GM19324 (cell line): ENCODE data around the gene CDT1.

Experiments
- ATAC-seq: cut with Tn5 transposase; IDR thresholded peaks from one replicate; pipeline ENCODE4 v1.9.1; 2021; ENCODE audit warnings: mild to moderate bottlenecking, moderate library complexity; ENCODE audit not compliant: unreplicated experiment, low FRiP score

The CDT1 gene

DNA sequence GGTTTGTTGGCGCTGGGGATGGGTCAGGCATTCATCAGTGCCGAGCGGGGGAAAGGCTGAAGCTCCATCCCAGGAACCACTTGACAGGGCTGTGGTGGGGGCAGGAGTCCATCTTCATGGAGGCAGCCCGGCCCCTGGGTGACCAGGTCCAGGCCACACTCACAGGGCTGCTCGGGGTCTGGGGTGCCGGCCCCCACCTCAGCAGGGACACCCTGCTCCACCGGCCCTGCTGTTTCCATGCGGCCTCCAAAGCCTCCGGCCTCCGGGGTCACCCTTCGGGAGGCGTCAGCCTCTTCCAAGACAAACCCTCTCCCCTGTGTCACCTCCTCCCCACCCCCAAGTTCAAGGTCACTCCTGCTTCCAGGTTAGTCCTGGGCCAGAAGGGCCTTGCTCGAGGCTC, 31.1 kb downstream of the CDT1 start:
- no peak for ATAC-seq

DNA sequence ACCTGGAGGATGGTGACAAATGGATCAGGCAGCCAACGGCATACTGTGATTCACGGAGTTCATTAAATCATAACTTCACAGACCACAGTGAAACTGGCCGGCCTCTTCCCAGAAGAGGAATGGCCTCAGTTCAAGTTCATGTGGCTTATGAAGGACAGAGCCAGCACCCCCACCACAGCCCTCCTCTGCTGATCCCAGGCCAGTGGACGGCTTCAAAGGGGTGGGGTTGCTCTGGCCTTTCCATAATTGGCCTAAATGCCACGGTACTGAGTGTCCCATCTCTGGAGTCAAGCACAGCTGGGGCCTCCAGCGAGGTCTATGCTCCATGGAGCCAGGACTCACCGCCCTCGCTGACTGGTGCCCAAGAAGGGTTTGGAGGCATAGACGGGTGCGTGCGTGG, 31.8 kb downstream of the CDT1 start:
- no peak for ATAC-seq

DNA sequence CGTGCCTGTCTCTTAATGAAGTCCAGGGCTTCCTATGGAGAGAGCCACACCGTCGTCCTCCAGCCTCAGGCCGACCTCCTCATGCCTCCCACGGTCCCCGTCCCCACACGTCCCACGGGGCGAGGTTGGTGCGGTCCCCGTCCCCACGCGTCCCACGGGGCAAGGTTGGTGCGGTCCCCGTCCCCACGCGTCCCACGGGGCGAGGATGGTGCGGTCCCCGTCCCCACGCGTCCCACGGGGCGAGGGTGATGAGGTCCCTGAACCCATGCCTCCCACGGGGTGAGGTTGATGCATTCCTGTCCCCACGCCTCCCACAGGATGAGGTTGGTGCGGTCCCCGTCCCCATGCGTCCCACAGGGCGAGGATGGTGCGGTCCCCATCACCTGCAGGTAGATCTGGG, 32.2 kb downstream of the CDT1 start:
- ATAC-seq, result no peak

DNA sequence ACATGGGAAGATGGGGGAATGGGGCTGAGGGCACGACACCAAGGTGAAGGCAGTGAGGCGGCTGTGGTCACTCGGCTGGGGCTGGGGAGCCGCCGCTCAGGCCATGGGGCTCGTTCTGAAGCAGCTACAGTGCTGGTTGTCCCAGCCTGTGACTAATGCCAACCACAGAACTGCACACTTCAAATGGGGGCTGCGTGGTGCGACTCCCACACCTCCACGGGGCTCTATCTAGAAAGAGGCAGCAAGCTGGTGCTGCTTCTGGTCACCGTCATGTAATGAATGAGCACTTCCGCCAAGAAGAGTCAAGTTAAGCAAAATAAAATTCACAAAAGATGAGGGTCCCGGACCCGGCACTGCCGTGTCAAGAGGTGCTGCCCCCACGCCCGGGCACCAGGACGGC, 33.2 kb downstream of the CDT1 start:
- no peak for ATAC-seq

DNA sequence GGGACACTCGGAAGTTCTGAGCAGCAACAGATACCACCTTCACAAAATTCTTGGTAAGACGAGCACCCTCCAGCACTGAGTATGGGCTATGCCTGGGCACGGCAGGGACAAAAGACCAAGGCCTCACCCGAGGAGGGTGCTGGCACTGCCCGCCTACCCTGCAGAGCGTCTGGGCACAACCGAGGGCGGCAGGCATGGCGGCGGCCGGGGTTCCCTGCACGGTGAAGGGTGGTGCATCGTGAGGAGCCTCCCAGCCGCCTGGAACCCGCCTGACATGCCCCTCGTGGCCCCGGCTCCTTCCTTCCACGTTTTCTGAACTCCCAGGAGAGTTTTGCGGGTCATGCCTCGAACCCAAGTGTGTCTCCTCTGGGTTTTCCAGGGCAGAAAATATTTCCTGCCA, 34.2 kb downstream of the CDT1 start:
- no peak for ATAC-seq

DNA sequence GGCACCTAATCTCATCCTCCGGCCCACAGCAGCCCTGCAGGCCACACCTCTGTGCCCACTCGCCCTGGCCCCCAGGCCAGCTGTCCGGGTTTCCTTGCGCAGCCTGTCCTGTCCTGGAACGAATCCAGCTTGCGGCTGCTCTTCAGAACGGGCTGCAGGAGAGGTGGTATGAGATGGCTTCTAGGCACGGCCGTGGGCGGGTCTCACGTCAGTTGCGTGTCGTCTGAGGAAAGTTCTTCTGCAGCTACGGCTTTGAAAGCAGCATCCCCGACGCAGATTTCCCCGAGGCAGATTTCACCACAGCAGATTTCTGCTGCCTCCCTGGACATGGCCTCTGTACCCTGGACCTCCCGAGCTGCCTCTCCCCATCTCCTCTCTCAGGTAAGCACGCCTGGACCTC, 35.0 kb downstream of the CDT1 start:
- ATAC-seq, result no peak

DNA sequence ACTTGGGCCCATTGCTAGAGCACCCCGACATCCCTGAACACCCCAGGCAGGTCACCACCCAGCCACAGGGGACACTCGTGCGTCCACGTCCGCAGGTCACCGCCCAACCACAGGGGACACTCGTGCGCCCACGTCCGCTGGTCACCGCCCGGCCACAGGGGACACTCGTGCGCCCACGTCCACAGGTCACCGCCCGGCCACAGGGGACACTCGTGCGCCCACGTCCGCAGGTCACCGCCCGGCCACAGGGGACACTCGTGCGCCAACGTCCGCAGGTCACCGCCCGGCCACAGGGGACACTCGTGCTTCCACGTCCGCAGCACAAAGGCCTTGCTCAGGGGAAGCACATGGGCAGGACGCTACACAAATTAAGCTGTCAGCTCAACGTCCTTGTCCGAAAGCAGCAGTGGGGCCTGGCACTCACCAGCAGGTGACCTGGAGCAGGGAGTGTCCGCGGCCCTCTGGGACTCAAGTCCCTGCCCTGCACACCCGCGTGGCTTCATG, 35.5 kb downstream of the CDT1 start:
- no peak for ATAC-seq

DNA sequence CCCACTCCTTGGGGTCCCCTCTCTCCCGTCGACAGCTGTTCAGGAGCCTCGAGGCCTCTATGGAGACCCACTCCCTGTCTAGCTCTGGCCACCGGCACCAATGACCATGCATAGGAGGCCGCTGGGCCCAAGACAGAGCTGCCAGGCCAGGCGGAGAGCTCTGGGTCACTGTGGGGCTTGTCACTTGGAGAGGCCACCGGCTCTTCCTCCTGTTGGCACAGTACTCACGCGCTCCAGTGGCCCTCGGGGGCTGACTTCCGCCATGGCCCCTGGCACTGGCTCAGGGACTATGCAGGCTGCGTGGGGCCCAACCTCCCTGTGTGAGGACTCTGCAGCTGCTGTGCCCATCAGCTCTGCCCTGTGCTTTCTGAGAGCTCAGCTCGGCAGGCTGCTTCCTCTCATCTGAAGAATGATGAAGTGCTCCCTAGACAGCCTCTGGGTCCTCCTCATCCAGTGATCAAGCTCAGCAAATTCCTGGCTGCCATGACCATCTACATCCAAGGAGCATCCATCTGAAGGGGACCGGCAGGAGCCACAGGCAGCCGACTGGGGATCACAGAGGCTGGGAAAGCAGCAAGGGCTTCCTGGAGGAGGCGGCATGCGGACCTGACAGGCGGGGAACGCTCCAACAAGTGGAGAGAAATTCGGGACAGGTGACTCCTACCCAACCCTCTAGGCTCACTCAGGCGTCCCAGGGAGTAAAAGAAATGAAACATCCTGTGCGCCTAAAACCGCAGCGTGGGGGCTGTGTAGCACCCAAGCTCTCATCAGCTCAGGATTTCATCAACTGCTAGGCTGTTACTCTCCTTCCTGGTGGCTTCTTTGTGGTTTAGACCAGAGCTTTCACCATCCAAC, 36.4 kb downstream of the CDT1 start:
- no peak for ATAC-seq

DNA sequence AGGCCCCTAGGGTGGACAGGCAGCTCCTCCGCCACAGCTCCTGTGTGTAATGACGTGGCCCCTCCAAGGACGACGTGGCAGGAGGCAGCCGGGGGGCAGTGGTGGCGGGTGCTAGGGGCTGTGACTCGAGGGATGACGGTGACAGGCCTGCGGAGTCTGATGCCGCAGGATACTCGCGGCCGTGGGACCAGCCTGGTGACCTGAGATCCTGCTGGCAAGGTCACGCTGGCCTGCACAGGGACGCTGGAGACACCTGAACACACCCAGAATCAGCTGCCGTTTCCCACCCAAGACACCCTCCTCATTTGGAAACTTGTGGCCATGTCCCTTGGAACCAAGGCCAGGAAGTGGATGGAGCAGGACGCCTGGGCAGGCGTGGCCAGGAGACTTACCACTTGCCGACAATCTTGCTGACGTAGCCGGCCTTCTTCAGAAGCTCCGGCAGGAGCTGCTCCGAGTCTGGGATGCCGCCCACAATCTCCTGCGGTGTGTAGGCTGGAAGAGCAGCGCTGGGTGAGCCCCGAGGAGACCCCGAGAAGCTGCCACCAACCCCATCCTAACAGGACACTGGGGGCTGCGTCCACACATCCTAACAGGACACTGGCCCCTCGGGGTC, 37.1 kb downstream of the CDT1 start:
- no peak for ATAC-seq

DNA sequence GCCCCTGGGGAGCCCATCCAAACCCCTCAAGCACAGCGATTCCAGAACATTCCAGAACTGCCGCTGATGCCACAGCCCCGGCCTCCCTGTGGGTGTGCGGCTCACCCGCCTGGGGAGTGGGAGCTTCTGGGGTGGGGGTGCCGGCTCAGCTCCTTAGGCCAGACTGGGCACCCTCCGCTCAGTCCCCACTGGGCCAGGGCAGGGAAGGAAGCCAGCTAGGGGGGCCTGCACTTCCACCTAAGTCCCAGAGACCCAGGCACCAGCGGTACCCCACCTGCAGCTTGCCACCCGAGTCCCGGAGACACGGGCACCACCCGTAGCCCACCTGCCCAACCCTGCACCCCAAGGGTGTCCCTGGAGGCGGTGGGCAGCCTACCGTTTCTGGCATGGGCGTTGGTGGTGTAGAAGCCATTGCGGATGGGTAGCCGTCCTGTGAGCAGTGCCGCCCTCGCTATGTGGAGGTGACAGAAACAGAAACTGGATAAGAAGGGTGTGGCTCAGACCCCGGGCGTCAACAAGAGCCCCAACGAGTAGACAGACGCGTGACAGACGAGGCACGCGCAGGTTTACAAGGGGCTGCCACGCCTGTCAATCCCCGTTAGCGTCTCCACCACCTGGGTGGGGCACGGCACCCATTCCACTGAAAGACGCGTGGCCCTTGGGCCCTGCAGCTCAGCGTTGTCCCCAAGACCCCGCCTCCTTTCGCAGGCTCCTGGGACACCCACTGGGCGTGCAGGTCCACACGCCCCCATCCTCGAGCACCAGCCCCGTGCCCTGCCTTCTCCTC, 38.1 kb downstream of the CDT1 start:
- ATAC-seq, result no peak

DNA sequence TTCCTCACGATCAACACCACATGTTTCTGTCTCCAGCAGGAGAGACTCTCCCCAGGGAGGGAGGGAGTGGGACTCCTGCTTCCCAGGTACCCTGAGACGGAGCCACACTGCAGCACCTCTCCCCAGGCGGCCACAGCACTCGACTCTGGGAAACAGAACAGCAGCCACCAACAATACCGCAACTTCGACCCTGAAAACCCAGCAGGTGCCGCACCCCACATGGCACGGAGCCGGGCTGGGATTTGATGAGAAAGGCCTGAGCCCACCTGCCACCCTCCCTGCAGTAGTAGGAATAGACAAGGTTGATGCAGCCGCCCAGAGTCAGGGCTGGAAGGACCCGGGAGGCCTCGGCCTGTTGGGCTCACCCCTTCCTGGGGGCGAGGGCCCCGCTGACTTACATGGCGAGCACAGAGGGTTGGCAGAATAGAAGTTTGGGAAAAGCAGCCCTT, 38.7 kb downstream of the CDT1 start:
- no peak for ATAC-seq

DNA sequence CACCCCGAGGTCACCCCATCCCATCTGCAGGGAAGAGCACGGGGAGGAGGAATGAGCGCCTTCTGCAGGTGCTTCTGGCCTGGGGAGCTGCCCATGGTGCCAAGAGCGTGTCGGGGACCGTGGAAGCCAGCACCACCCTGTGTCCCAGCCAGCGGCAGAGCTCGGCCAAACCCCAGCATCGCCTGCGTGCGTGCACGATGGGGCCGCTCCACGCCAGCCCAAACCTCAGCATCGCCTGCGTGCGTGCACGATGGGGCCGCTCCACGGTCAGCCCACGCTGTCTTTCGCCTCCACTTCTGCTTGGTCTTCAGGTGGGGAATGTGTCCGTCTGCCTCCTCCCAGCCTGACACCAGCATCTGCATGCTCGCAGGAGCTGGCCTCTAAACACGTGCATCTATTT, 39.2 kb downstream of the CDT1 start:
- no peak for ATAC-seq

DNA sequence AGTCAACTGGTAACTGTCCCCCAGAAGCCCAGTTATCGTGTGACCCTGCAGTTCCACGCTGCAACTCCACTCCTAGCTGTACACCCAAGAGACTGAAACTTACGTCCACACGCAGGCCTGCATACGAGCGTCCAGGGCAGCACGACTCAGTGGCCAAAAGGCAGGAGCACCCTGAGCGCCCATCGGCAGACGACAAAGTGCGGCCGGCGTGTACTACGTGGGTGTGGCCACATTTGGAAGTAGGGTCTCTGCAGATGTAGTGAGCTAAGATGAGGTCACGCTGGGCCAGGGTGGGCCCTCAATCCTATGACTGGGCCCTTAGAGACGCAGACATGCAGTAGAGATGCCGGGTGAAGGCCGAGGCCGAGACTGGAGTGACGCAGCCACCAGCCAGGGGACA, 39.7 kb downstream of the CDT1 start:
- ATAC-seq, result no peak

DNA sequence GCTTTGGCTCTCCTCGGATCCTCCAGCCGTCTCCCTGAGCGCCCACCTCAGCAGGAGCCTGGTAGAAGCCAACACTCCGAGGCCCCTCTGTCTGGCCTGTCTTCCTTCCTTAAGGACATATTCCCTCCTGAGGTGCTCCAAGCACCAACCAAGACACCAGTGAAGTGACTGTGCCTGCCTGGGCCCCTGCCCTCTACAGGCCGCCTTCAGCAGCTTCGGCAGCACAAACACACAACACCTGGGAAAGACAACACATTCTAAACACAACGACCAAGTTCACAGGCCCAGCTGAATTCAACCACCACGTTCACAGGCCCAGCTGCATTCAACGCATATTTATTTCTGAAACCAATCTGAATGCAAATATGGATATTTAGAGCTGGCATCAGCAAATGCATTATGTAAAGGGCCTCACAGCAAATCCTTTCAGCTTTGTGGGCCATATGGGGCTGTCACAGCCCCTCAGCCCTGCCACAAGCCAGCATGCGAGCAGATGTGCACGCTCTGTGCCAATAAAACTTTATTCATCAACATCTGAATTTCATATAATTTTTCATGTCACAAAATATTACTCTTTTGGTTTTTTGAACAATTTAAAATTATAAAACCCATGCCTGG, 40.9 kb downstream of the CDT1 start:
- no peak for ATAC-seq

DNA sequence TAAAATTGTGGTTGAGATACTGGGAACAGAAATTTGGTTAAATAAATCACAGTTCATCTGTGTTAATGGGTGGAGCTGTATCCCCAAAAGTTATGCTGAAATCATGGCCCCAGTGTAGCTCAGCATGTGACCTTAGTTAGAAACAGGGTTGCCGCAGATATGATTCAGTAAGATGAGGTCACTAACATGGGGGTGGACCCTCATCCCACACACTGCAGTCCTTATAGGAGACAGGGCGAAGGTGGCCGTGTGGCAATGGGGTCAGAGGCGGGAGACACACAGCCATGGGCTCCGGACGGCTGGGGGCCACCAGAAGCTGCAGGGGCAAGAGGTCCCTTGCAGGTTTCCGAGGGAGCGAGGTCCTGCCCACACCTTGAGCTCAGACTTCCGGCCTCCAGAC, 42.5 kb downstream of the CDT1 start:
- ATAC-seq, result no peak

DNA sequence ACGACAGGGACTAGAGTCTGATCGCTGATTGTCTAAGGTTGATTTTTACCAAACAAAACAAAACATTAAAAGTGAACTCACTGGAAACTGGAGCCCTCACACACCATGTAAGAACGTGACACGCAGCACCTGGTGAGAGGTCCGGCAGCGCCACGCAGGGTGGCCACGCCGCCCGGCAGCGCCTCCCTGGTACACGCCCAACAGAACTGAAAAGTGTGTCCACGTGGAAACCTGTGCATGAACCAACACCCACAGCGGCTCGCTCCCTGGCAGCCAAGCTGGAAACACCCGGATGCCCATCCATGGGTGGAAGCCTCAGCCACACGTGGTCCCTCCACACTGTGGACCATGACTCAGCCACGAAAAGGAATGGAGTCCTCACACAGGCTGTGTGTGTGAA, 44.1 kb downstream of the CDT1 start:
- no peak for ATAC-seq

DNA sequence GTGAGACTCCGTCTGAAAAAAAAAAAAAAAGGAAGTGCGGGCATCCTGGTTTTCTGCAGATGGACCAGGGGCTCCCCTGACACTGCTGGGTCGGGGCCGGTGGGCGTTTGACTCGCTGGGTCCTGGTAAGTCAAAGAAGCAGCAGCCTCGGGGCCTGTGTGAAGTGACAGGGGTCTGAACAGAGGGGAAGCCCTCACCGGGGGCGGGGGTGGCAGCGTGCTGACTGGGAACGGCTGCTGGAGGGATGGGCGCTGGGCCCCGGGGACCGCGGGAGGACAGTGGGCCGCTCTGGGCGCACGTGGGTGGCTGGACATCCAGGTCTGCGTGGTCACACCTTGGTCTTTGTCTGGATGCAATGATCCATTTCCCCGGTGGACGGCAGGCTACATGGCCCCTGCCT, 45.0 kb downstream of the CDT1 start:
- no peak for ATAC-seq

DNA sequence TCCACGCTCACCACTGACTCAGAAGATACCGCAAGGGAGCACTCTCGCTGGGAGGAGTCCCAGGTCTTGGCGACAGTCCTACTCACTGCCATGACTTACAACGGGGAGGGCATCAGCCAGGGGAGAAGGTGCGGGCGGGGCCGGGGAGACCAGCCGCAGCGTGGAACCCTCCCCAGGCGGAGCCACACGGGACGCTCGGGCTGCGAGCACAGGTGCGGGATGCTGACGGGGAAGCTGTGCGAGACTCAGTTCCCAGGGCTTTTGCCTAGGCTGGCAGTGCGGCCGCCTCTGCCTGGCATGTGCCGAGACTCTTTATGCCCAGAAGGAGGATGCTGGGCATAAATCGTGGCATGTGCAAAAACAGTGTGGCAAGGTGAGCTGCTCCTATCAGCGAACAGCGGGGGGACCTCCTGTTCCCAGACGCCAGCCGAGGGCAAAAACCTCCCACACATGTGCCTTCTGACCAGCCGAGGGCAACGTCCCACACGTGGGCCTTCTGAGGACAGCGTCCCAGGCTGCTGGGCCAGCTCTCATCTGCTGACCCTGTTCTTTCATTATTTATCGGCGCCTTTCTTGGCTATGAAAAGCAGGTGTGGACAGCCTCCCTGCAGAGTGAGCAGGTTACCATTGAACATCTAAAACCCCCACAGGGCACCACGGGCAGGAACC, 47.1 kb downstream of the CDT1 start:
- no peak for ATAC-seq

DNA sequence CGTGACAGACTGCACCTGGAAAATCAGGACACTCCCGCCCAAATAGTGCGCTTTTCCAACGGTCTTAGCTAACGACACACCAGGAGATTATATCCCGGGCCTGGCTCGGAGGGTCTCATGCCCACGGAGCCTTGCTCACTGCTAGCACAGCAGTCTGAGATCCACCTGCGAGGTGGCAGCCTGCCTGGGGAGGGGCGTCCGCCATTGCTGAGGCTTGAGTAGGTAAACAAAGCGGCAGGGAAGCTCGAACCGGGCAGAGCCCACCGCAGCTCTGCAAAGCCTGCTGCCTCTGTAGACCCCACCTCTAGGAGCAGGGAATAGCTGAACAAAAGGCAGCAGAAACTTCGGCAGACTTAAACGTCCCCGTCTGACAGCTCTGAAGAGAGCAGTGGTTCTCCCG, 48.0 kb downstream of the CDT1 start:
- ATAC-seq, result no peak

DNA sequence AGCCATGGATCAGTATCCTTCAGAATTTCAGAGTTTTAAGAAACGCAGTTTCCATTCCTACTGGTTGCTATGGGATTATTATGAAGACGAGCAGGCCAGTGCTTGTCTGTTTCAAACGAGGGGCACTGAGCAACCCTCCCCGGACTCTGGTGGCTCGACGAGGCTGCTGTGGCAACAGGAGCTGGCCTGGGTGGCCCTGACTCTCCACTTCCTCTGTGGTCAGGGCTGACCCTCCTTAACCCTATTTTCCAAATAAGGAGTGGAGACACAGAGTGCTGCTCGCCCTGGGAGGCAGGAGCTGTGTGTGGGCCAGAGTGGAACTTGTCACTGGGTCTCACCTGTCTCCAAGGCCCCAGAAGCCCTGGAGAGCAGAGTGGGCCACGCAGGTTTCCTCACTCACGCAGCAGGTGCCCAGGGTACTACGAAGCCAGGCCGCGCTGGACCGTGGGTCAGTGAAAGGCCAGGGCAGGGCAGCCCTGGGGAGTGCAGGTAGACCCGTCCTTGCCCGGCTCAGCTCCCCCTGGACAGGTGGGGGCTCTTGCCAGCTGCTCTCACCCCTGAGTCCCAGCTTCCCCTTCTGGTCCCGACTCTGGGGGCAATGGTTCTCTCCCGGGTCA, 49.8 kb downstream of the CDT1 start:
- ATAC-seq, result no peak
